Right cardiac atrium (tissue), 5 donors: ENCODE measurements around the gene ME3. TPM values are rescaled to one million over a fixed set of nuclear protein-coding genes. Genes with fewer than 3 reads are reported as not detected.
A peak's percentile ranks its signal among the peaks of the same experiment; 100 is the strongest.
"Not testable (repeated sequence)": the region's sequence is repeated elsewhere in the genome, so short reads cannot be mapped to it uniquely, and the experiment has no call there.

Experiments
- ATAC-seq, 2 donors: fragments of 200-7000 bp; cut with Tn5 transposase; one replicate each; pipeline versions ENCODE4 v1.8.0 to v1.9.1; 2020; ENCODE audit warnings: moderate library complexity in 2 of 2, mild to moderate bottlenecking in 1 of 2
- DNase-seq, 3 donors: peaks; one replicate each; pipeline ENCODE4 v3.0.0-alpha.2; 2020
- H3K27ac ChIP-seq: one replicate; pipeline ENCODE4 v1.5.1; 2013; ENCODE audit warnings: mild to moderate bottlenecking, low read length, control low read depth, moderate library complexity
- H3K27me3 ChIP-seq: one replicate; pipeline ENCODE4 v1.6.1; 2013; ENCODE audit not compliant: control insufficient read depth, insufficient read depth
- H3K4me1 ChIP-seq: one replicate; pipeline ENCODE4 v1.6.1; 2013; ENCODE audit warnings: low read length; ENCODE audit not compliant: control insufficient read depth, insufficient read depth
- H3K4me3 ChIP-seq: one replicate; pipeline ENCODE4 v1.5.1; 2013; ENCODE audit warnings: low read length, control low read depth
- H3K9me3 ChIP-seq: one replicate; pipeline ENCODE4 v1.6.1; 2013; ENCODE audit warnings: low read length; ENCODE audit not compliant: control insufficient read depth
- WGBS: extraction: QIAGEN DNeasy Blood & Tissue Kit; methylation state at CpG from one replicate; pipeline ENCODE4 v1.1.7; 2013; 5-methylcytosine and 5-hydroxymethylcytosine counted together
- intact Hi-C, 4 donors: fragments of 100-400 bp; cut with DNase I; formaldehyde crosslinking; loops; one replicate each; pipeline versions ENCODE4 v1.11.0 to v1.14.0; 2022 to 2023
- polyA plus RNA-seq: library from polyadenylated mRNA; stranded (reverse); fragments of 200-250 nt; gene quantifications from one replicate; pipeline ENCODE4 v1.2.3, GENCODE V29; 2013
- total RNA-seq, 4 donors: library from RNA; stranded (reverse); fragmentation: NEBNext Ultra II Directional; extraction: Animal tissue kit (Norgen Biotek cat#: 25700); gene quantifications; one replicate each; pipeline ENCODE4 v1.2.1, GENCODE V29; 2021
- donor health status: healthy with polysubstance abuse.
- donor health status: DM: no; HTN: yes; CAD: no.
- donor health status: DM: no; HTN: no; CAD: no.
- donor health status: DM: no; HTN: yes; CAD: no; lungs with severe emphysema.
- donor health status: DM: yes; HTN: yes; CAD: no.

ME3 gene
- total and polyA plus RNA-seq, 5 donors, result 20.8 to 24.0 (median 23.6) TPM

DNA sequence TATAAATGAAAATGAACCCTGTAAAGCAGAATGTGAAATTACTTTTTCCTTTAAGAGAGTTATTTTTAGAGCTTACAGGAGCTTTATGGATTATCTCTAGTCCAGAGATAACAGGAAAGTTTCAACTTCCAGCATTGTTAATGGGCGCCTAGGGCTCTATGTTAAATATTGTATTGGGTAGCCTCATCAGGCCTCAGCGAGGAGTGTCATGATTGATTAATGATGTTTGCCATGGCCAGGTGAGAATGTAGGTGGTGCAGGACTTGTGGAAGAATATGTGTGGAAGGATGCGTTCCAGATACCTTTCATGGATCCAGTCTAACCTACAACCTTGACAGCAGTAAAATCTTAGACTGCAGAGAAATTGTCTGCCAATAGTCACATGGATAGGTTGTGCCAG, 50.6 kb downstream of the ME3 start:
- WGBS, result 82% methylated on average over 3 of the region's 3 CpGs
- Histone ChIP-seq H3K4me3 (no peak overlapping the region), H3K27ac (no peak overlapping the region), H3K27me3 (no peaks in the 10 kb centered on the region), H3K9me3 (no peaks in the 10 kb centered on the region), H3K4me1 (peaks cover 7% of the 10 kb centered on the region)
- DNase-seq (no peak), ATAC-seq (no peak)
- intact Hi-C loops, result loop anchor here in 1 of 4 donors (10.0 kb wide), 1 partner anchor 167 kb away; no protein-coding TSS in a partner anchor

DNA sequence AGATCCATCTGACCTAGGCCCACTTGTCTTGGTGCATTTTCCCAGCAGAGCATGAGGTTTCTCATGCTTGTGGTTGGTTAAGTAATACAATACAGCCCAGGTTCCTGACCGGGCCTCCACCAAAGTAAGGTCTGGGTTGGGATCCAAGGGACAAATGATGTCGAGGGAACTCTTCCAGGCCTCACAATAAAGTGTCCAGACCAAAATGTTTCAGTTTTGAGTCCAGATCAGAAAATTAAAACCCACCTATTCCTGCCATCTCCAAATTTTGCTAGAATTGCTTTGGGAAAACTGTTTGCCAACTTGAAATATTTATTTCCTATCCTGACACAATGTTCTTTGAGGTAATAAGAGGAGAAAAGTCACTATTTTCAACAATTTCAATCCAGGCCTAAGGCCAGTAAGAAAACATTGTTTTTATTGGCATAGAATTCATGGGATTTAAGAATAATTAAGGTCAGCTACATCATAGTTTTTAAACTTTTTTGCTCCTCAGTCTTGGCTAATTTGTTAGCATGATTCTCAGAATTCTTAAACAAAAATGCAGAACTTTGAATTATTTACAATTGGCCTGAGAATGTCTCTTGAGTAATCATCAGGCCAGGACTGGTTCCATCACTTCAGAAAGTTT, 51.4 kb downstream of the ME3 start:
- Histone ChIP-seq H3K4me3 (no peak overlapping the region), H3K27ac (peak overlapping the region; percentile 52), H3K9me3 (no peaks in the 10 kb centered on the region), H3K4me1 (peaks cover 5% of the 10 kb centered on the region), H3K27me3 (no peaks in the 10 kb centered on the region)
- WGBS, result 51% methylated on average over 2 of the region's 2 CpGs
- intact Hi-C loops, result loop anchor here in 1 of 4 donors (10.0 kb wide), 1 partner anchor 166 kb away; no protein-coding TSS in a partner anchor
- peak; percentile 69 to 71 for ATAC-seq
- DNase-seq, result no peak

DNA sequence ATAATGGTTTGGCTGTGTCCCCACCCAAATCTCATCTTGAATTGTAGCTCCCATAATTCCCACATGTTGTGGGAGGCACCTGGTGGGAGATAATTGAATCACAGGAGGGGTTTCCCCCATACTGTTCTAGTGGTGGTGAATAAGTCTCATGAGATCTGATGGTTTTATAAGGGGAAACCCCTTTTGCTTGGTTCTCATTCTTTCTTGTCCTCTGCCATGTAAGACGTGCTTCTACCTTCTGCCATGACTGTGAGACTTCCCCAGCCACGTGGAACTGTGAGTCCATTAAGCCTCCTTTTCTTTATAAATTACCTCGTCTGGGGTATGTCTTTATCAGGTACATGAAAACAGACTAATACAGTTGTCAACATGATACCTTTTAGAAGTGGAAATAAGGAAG, 53.0 kb downstream of the ME3 start:
- ATAC-seq, DNase-seq, H3K4me3 ChIP-seq, intact Hi-C loops, H3K27me3 ChIP-seq, H3K9me3 ChIP-seq, H3K27ac ChIP-seq, H3K4me1 ChIP-seq: not testable (repeated sequence)
- WGBS, result 90% methylated on average over 3 of the region's 3 CpGs

DNA sequence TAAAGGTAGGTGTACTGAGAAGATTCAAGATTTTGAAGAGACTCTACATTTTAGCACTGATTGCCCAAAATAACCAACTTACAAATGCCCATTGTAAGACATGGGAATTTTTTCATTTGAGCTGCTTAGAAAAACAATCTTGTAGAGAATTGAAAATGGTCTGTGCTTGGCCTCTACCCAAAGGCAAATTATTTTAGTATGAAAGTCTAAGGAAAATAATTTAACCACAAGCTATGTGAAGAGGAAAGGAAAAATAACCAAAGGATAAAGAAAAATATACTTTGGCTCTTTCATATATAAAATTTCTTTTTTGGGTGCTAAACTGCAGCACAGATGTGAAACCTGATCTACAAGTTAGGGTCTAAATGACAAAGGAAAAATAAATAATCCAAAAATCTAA, 54.9 kb downstream of the ME3 start:
- no peak for DNase-seq
- Histone ChIP-seq H3K9me3 (no peaks in the 10 kb centered on the region), H3K27ac (no peak overlapping the region), H3K4me1 (no peaks in the 10 kb centered on the region), H3K27me3 (no peaks in the 10 kb centered on the region), H3K4me3 (no peak overlapping the region)
- intact Hi-C loops, result no loop called here
- no peak for ATAC-seq

DNA sequence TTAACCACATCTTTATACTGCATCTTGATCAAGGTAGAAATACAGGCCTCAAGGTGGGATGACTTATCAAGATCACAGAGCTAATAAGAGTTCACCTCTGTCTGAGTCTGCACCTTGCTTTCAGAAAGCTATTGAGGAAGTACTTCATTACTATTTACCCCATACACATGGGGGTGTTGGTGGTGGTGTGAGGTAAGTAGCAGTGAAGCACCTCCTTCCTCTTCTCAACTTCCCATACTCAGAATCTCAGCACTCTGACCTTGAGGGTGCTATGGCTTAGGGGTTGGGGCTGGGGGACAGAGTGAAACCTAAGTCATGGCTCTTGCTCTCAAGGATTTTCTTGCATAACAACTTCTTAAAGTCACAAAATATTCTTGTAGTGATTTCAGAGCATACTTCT, 56.9 kb downstream of the ME3 start:
- ATAC-seq, result no peak
- intact Hi-C loops, result no loop called here
- no peak overlapping the region for H3K27ac ChIP-seq
- no peaks in the 10 kb centered on the region for H3K4me1 ChIP-seq
- DNase-seq, result no peak
- H3K27me3 ChIP-seq, result no peaks in the 10 kb centered on the region
- H3K9me3 ChIP-seq, result no peaks in the 10 kb centered on the region
- H3K4me3 ChIP-seq, result no peak overlapping the region

DNA sequence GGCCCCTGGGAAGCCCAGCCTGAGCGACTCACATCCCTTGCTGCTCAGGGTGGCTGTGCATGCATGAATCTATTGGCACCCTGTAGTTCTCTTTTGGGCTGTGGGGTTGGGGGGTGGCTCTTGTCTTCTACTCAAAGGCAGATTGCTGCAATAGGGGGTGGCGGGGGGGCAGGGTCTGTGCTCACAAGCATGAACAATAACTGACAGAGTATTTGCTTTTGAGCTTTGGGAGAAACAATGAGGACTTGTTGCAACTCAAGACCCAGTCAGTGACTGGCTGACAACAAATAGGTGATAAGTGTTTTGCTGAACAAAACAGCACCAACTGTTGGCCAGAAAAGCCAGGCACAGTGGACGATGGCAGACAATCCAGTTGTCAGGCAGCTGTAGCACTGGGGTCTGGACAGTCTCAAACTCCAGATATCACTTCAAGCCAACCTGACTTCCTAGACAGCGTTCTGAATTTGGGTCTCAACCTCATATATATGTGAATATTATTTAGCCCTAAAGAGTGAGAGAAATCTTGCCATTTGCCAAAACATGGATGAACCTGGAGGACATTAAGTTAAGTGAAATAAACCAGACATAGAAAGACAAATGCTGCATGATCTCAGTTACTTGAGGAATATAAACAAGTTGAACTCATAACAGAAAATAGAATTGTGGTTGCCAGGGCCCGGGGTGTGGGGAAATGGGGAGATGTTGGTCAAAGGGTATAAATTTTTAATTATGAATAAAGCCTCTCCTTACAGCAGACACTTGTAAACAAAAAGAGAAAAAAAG, 61.7 kb downstream of the ME3 start:
- no peak overlapping the region for H3K27ac ChIP-seq
- 77% methylated on average over 5 of the region's 5 CpGs for WGBS
- intact Hi-C loops, result loop anchor here in 1 of 4 donors (5.0 kb wide), 1 partner anchor 207 kb away; no protein-coding TSS in a partner anchor

DNA sequence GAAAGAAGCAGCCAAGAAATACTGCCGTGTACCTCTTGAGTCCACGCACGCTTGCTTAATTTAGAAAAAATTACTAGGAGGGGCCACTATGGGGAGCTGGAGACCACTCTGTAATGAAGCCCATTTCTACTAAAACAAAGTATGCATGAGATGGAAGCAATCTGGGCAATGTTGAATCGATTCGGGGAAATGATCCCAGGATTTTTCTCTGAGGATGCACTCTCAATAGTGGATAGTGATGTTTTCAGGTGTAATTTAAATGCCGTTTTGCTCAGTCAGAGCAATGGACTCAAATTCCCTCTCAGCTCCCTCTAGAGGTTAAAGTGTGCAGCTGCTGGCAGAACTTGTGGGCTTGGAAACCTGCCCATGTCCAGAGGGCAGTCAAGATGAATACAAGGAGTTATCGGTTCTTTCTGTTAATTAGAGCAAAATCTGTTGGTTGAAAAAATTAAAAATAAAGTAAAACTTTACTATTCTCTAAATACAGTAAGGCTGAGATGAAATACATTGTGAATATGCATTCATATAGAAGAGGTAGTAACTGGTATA, 64.1 kb downstream of the ME3 start:
- H3K27ac ChIP-seq, result no peak overlapping the region
- peak overlapping the region; percentile 30 for H3K4me3 ChIP-seq
- peak; percentile 80 to 85 for ATAC-seq
- no peaks in the 10 kb centered on the region for H3K27me3 ChIP-seq
- 4% methylated on average over 7 of the region's 7 CpGs for WGBS
- no peaks in the 10 kb centered on the region for H3K9me3 ChIP-seq
- peaks cover 3% of the 10 kb centered on the region for H3K4me1 ChIP-seq
- intact Hi-C loops, result loop anchor here in 3 of 4 donors (5.0 kb wide), 5 partner anchors 51 to 209 kb away; partner anchors contain the start of gene PRSS23 (in 2 of the 3)
- peak; percentile 61 to 87 (median 84) for DNase-seq

More for the DNA sequence above, 61.7 kb downstream of the ME3 start:
- ATAC-seq (no peak), DNase-seq (no peak)
- H3K4me1 ChIP-seq, result peaks cover 3% of the 10 kb centered on the region
- no peaks in the 10 kb centered on the region for H3K27me3 ChIP-seq
- no peaks in the 10 kb centered on the region for H3K9me3 ChIP-seq
- no peak overlapping the region for H3K4me3 ChIP-seq

DNA sequence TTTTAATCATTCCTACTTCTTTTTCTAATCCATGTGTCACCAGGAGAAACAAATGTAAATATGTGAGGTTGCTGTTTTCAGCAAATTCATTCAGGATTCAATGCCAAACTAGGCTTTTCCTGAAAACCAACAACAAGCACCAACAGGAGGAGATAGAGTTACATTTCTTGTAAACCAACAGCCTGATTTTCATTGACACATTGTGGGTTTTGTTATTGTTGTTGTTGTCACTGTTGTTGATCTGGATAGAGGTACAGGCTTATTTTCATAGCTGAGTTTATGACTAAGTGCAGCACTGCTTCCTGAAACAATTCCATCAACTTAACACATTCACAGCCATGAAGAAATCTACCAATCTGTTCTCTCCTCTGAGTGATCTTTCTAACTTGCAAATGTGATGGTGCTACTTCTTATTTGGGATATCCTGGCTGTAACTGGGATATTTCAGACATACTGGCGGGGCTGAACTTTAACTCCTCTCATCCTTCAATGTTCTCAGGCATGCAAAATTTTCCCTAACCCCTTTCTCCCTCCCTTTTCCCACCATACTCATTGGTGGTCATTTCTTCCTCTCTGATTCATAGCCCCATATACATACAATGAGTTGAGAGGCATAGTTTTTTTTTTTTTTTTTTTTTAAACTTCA, 65.5 kb downstream of the ME3 start:
- H3K4me1 ChIP-seq, result peaks cover 3% of the 10 kb centered on the region
- peak overlapping the region; percentile 4 for H3K27ac ChIP-seq
- peak in 1 of 2 donors; percentile 23 for ATAC-seq
- no peak for DNase-seq
- intact Hi-C loops, result loop anchor here in 3 of 4 donors (5.0 kb wide), 5 partner anchors 50 to 210 kb away; partner anchors contain the start of gene PRSS23 (in 2 of the 3)
- no peak overlapping the region for H3K4me3 ChIP-seq
- no peaks in the 10 kb centered on the region for H3K9me3 ChIP-seq
- 37% methylated on average over 1 of the region's 1 CpG for WGBS
- H3K27me3 ChIP-seq, result no peaks in the 10 kb centered on the region

DNA sequence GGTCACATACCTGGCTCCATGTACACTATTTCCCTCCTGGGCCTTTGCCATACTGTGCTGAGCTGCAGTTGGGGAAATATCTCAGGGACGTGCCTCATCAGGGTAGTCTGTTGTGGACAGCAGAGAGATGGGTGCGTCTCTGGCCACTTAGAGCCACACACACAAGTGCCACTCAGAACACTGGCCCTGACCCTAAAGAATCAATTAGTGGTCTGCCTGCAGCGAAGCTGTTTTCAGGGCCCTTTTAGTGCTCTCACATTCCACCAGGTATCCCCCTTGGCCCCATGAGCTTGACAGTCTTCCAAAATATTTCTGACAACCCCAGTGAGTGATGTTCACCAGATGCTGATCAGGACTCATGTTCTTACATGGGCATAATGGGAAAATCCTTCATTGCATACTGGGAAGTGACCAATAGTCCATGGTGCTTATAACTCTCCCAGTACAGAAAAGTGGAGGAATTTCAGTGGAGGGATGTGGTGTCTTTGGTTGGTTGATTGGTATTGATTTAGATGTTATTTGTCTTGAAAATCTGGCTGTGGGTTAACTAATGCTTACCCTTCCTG, 66.1 kb downstream of the ME3 start:
- 78% methylated on average over 3 of the region's 3 CpGs for WGBS
- no peak overlapping the region for H3K27ac ChIP-seq
- intact Hi-C loops, result loop anchor here in 3 of 4 donors (5.0 kb wide), 5 partner anchors 49 to 211 kb away; partner anchors contain the start of gene PRSS23 (in 2 of the 3)
- peaks cover 3% of the 10 kb centered on the region for H3K4me1 ChIP-seq
- no peak overlapping the region for H3K4me3 ChIP-seq
- DNase-seq, result no peak
- ATAC-seq, result no peak
- H3K9me3 ChIP-seq, result no peaks in the 10 kb centered on the region
- no peaks in the 10 kb centered on the region for H3K27me3 ChIP-seq

DNA sequence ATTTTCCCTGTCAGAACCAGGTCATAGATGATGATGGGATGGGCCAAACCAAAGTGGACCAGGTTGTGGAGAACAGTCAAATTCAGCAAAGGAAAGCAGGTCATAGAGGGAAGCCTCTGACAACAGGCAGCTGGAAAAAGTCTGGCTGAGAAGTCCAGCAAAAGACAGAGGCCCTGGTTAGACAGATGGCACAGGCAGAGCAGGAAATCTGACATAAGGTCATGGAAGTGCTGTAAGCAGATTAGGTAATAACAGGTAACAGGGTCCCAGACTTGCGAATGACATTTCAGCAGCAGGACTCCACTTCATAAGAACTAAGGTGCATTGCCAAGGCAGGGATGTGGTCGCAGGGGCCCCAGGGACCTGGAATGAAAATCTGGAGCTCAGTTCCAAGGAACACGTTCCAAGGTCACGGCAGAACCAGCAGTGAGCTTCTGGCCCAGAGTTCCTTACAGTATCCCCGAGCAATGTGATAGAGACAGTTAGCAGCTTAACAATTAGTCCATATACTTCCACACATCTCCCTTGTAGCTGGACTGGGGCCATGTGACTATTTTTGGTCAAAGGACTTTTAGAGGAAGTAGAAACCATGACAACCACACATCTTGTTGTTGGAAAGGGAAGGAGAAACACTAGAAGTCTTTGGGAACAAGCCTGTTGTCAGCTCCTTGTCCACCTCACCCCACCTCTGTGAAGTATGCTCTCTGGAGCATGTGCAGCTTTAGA, 75.4 kb downstream of the ME3 start:
- no peak overlapping the region for H3K4me3 ChIP-seq
- DNase-seq (peak; percentile 39 to 64 (median 41)), ATAC-seq (peak; percentile 79 to 93)
- H3K27me3 ChIP-seq, result no peaks in the 10 kb centered on the region
- 32% methylated on average over 5 of the region's 5 CpGs for WGBS
- intact Hi-C loops, result no loop called here
- no peaks in the 10 kb centered on the region for H3K9me3 ChIP-seq
- peaks cover 11% of the 10 kb centered on the region for H3K4me1 ChIP-seq
- peak overlapping the region; percentile 14 for H3K27ac ChIP-seq
